CD14-positive monocyte (primary cell): Measurements from ENCODE around the gene GCC2. TPM values are rescaled to one million over a fixed set of nuclear protein-coding genes. Genes with fewer than 3 reads are reported as not detected.

Experiments
- DNase-seq, 3 donors: peaks; one replicate each; pipeline ENCODE4 v3.0.0-alpha.2; 2011 to 2022
- H2AFZ ChIP-seq: 2 replicates; pipeline ENCODE4 v1.6.0; 2012; ENCODE audit warnings: mild to moderate bottlenecking, low read depth, low read length, inconsistent platforms; ENCODE audit not compliant: insufficient read depth, poor library complexity, severe bottlenecking
- H3K27ac ChIP-seq, 2 donors: 1 replicate in 1 of 2; 2 replicates in 1 of 2; pipeline ENCODE4 v1.5.1; 2012 to 2013; ENCODE audit warnings: low read length in 2 of 2, control low read depth in 1 of 2, inconsistent platforms in 1 of 2, low read depth in 1 of 2, mild to moderate bottlenecking in 1 of 2
- H3K27me3 ChIP-seq, 2 donors: one replicate each; pipeline versions ENCODE4 v1.6.0 to v1.6.1; 2011 to 2013; ENCODE audit warnings: low read length in 2 of 2; ENCODE audit not compliant: control insufficient read depth in 2 of 2, insufficient read depth in 2 of 2
- H3K36me3 ChIP-seq, 2 donors: replicated peaks in 1 of 2; 1 replicate in 1 of 2; 2 replicates in 1 of 2; pipeline versions ENCODE4 v1.5.1 to v1.6.1; 2012 to 2013; ENCODE audit warnings: low read length in 2 of 2, control low read depth in 1 of 2, inconsistent platforms in 1 of 2, mild to moderate bottlenecking in 1 of 2; ENCODE audit not compliant: insufficient read depth in 2 of 2, control insufficient read depth in 1 of 2
- H3K4me1 ChIP-seq, 2 donors: 1 replicate in 1 of 2; 2 replicates in 1 of 2; pipeline versions ENCODE4 v1.5.1 to v1.6.1; 2012 to 2013; ENCODE audit warnings: low read length in 2 of 2, control low read depth in 1 of 2, inconsistent platforms in 1 of 2, mild to moderate bottlenecking in 1 of 2, moderate library complexity in 1 of 2; ENCODE audit not compliant: insufficient read depth in 2 of 2, control insufficient read depth in 1 of 2
- H3K4me2 ChIP-seq: replicated peaks from 2 replicates; pipeline ENCODE3; 2012; ENCODE audit warnings: low read length, moderate library complexity, mild to moderate bottlenecking; ENCODE audit not compliant: poor library complexity, severe bottlenecking; ENCODE audit errors: extremely low read depth
- H3K4me3 ChIP-seq, 3 experiments: fragments of 200-600 bp in 1 of 3; sonication (generic) in 1 of 3; replicated peaks in 1 of 3; 1 replicate in 2 of 3; 2 replicates in 1 of 3; pipeline ENCODE4 v1.5.1; 2011 to 2013; ENCODE audit warnings: low read length in 3 of 3, mild to moderate bottlenecking in 3 of 3, control low read depth in 2 of 3, low read depth in 2 of 3, inconsistent platforms in 1 of 3, moderate library complexity in 1 of 3
- H3K79me2 ChIP-seq: 2 replicates; pipeline ENCODE4 v1.6.0; 2012; ENCODE audit warnings: mild to moderate bottlenecking, control low read depth, inconsistent platforms, low read length, moderate library complexity; ENCODE audit not compliant: insufficient read depth
- H3K9ac ChIP-seq: 2 replicates; pipeline ENCODE4 v1.6.0; 2017; ENCODE audit warnings: low read length, mild to moderate bottlenecking; ENCODE audit not compliant: insufficient read depth, poor library complexity, severe bottlenecking
- H3K9me3 ChIP-seq, 2 donors: replicated peaks in 1 of 2; 1 replicate in 1 of 2; 2 replicates in 1 of 2; pipeline versions ENCODE4 v1.5.1 to v1.6.1; 2012 to 2013; ENCODE audit warnings: low read length in 2 of 2, control low read depth in 1 of 2; ENCODE audit not compliant: control insufficient read depth in 1 of 2, insufficient read depth in 1 of 2
- H4K20me1 ChIP-seq: 2 replicates; pipeline ENCODE4 v1.6.0; 2012; ENCODE audit warnings: mild to moderate bottlenecking, low read length, control low read depth, moderate library complexity; ENCODE audit not compliant: insufficient read depth
- H3K27ac Mint-ChIP-seq, 7 donors: one replicate each; pipeline ENCODE4 v1.8.0; 2020; ENCODE audit warnings: mild to moderate bottlenecking in 7 of 7, mixed read lengths in 7 of 7, moderate library complexity in 6 of 7, inconsistent platforms in 2 of 7
- H3K27me3 Mint-ChIP-seq, 3 donors: one replicate each; pipeline ENCODE4 v1.8.0; 2021 to 2022; ENCODE audit warnings: low read depth in 3 of 3, mild to moderate bottlenecking in 3 of 3, mixed read lengths in 3 of 3, moderate library complexity in 3 of 3, inconsistent platforms in 1 of 3
- H3K36me3 Mint-ChIP-seq, 2 donors: one replicate each; pipeline ENCODE4 v1.8.0; 2020; ENCODE audit warnings: mixed read lengths in 2 of 2, inconsistent platforms in 1 of 2, mild to moderate bottlenecking in 1 of 2
- H3K4me1 Mint-ChIP-seq: one replicate; pipeline ENCODE4 v1.8.0; 2020; ENCODE audit warnings: mild to moderate bottlenecking, mixed read lengths
- H3K4me3 Mint-ChIP-seq, 2 donors: one replicate each; pipeline ENCODE4 v1.8.0; 2020; ENCODE audit warnings: mild to moderate bottlenecking in 2 of 2, mixed read lengths in 2 of 2, moderate library complexity in 1 of 2
- H3K9me3 Mint-ChIP-seq, 7 donors: one replicate each; pipeline ENCODE4 v1.8.0; 2020 to 2022; ENCODE audit warnings: mixed read lengths in 7 of 7, mild to moderate bottlenecking in 6 of 7, moderate library complexity in 6 of 7, inconsistent platforms in 2 of 7
- WGBS: methylation state at CpG from one replicate; pipeline ENCODE4 v1.1.5; 2013; ENCODE audit warnings: missing lambda C conversion rate; ENCODE audit not compliant: insufficient coverage; 5-methylcytosine and 5-hydroxymethylcytosine counted together
- intact Hi-C, 2 donors: fragments of 100-400 bp; cut with micrococcal nuclease; formaldehyde crosslinking; loops; one replicate each; pipeline versions ENCODE4 v1.15.0 to v1.15.1; 2023
- polyA plus RNA-seq, 3 donors: library from polyadenylated mRNA; depleted of rRNA in 1 of 3; unstranded in 2 of 3; stranded (reverse) in 1 of 3; fragments of 300-500 nt in 2 of 3; fragments of >200 nt in 1 of 3; fragmentation: Illumina TruSeq in 2 of 3; gene quantifications; 1 replicate in 2 of 3; 2 replicates in 1 of 3; pipeline ENCODE4 v1.2.3, GENCODE V29; 2012 to 2021
- TF ChIP-seq, protein P1 (sequence below): fragments of 200-600 bp; IDR thresholded peaks from one replicate; pipeline ENCODE4 v1.8.0; 2022; ENCODE audit warnings: antibody characterized with exemption, mild to moderate bottlenecking

Gene GCC2
- polyA plus RNA-seq, 3 donors, result 6.0 to 13.7 (median 6.6) TPM

DNA sequence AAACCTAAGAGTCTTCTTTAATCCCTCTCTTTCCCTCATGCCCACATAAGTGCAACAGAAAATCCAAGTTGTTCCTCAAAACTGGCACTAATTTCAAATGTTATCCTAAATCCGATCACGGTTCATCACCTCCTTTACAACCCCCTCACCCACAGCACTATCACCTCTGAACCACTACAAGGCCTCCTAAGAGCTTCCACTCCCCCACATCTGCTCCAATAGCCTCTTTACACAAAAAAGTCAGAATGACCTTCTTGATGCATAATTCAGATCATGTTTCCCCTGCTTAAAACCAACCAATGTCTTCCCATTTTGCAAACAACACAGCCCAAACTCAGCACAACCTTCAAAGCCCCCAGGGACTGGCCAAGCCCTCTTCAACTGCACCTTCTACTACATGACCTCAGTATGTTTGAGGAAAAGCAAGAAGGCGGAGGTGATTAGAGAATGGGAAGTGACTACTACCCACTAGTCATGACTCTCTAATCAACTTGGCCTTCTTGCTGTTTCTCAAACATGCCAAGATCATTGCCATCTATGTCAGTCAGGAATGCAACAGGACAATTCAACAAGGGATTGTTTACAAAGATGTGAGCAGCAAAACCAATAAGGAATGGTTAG is 34.6 kb upstream of the GCC2 start:
- intact Hi-C loops, result no loop called here
- H3K4me2 ChIP-seq, result no peak overlapping the region
- Mint-ChIP-seq H3K36me3 (no peaks in the 10 kb centered on the region), H3K4me3 (no peak overlapping the region), H3K9me3 (peaks cover 0 to 3% (median 0%) of the 10 kb centered on the region in 7 donors), H3K4me1 (no peaks in the 10 kb centered on the region), H3K27ac (peak overlapping the region in 1 of 7 donors; percentile 4), H3K27me3 (peaks cover 0 to 2% (median 0%) of the 10 kb centered on the region in 3 donors)
- no peak overlapping the region for H3K4me3 ChIP-seq
- H3K79me2 ChIP-seq, result no peaks in the 10 kb centered on the region
- no peaks in the 10 kb centered on the region for H4K20me1 ChIP-seq
- no peaks in the 10 kb centered on the region for H3K36me3 ChIP-seq
- no peak overlapping the region for H2AFZ ChIP-seq
- H3K27ac ChIP-seq, result no peak overlapping the region
- no peak for DNase-seq
- H3K9ac ChIP-seq, result no peak overlapping the region
- 96% methylated on average over 2 of the region's 3 CpGs for WGBS
- TF ChIP-seq, protein P1, sequence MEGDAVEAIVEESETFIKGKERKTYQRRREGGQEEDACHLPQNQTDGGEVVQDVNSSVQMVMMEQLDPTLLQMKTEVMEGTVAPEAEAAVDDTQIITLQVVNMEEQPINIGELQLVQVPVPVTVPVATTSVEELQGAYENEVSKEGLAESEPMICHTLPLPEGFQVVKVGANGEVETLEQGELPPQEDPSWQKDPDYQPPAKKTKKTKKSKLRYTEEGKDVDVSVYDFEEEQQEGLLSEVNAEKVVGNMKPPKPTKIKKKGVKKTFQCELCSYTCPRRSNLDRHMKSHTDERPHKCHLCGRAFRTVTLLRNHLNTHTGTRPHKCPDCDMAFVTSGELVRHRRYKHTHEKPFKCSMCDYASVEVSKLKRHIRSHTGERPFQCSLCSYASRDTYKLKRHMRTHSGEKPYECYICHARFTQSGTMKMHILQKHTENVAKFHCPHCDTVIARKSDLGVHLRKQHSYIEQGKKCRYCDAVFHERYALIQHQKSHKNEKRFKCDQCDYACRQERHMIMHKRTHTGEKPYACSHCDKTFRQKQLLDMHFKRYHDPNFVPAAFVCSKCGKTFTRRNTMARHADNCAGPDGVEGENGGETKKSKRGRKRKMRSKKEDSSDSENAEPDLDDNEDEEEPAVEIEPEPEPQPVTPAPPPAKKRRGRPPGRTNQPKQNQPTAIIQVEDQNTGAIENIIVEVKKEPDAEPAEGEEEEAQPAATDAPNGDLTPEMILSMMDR, result no peak
- no peaks in the 10 kb centered on the region for H3K9me3 ChIP-seq
- H3K27me3 ChIP-seq, result no peaks in the 10 kb centered on the region
- H3K4me1 ChIP-seq, result no peaks in the 10 kb centered on the region

GRCh38 chr2:108414945-108415344 is 34.1 kb upstream of the GCC2 start:
- Mint-ChIP-seq H3K27ac (no peak overlapping the region), H3K9me3 (peaks cover 0 to 3% (median 0%) of the 10 kb centered on the region in 7 donors), H3K4me3 (no peak overlapping the region), H3K27me3 (peaks cover 0 to 2% (median 0%) of the 10 kb centered on the region in 3 donors), H3K36me3 (no peaks in the 10 kb centered on the region), H3K4me1 (no peaks in the 10 kb centered on the region)
- no peak overlapping the region for H3K9ac ChIP-seq
- no peak overlapping the region for H2AFZ ChIP-seq
- DNase-seq, result no peak
- H3K9me3 ChIP-seq, result no peaks in the 10 kb centered on the region
- H4K20me1 ChIP-seq, result no peaks in the 10 kb centered on the region
- H3K27me3 ChIP-seq, result no peaks in the 10 kb centered on the region
- no peak overlapping the region for H3K27ac ChIP-seq
- H3K4me3 ChIP-seq, result no peak overlapping the region
- intact Hi-C loops, result no loop called here
- TF ChIP-seq, protein P1, result no peak
- no peaks in the 10 kb centered on the region for H3K36me3 ChIP-seq
- H3K4me1 ChIP-seq, result no peaks in the 10 kb centered on the region
- no peaks in the 10 kb centered on the region for H3K79me2 ChIP-seq
- no CpG with 5 or more reads among the region's 2 CpGs for WGBS
- H3K4me2 ChIP-seq, result no peak overlapping the region
